Adrenal gland (tissue), 5 donors: ENCODE results near the gene OPCML.

Experiments
- CTCF ChIP-seq, 6 experiments: fragments of 450-650 bp in 4 of 6; fragments of 200-600 bp in 2 of 6; sonication (generic) in 1 of 6; IDR thresholded peaks; 1 replicate in 5 of 6; 2 replicates in 1 of 6; pipeline versions ENCODE4 v1.5.1 to v1.8.0; 2016 to 2021; ENCODE audit warnings: antibody characterized with exemption in 6 of 6, mild to moderate bottlenecking in 2 of 6, moderate library complexity in 1 of 6
- POLR2A ChIP-seq, 2 donors: fragments of 450-650 bp; IDR thresholded peaks; one replicate each; pipeline ENCODE4 v1.6.1; 2017; ENCODE audit warnings: antibody characterized with exemption in 2 of 2, mild to moderate bottlenecking in 2 of 2, moderate library complexity in 1 of 2
- donor health status: DM: no; HTN: no; CAD: no.

GRCh38 chr11:132846075-132846474 is 686.2 kb downstream of the OPCML start:
- TF ChIP-seq CTCF (IDR thresholded peaks at IDR 0.05), result no peak
- TF ChIP-seq POLR2A (IDR thresholded peaks at IDR 0.05), result no peak
